Stomach (tissue), 9 donors: ENCODE results near the gene PRKCG. TPM values are rescaled to one million over a fixed set of nuclear protein-coding genes. Genes with fewer than 3 reads are reported as not detected.
A peak's percentile ranks its signal among the peaks of the same experiment; 100 is the strongest.

Experiments used
- DNase-seq, 2 donors: peaks; one replicate each; pipeline versions ENCODE4 v3.0.0 to v3.0.0-alpha.2; 2013 to 2019
- H3K27ac ChIP-seq, 5 donors: fragments of 200-600 bp in 4 of 5; sonication (generic) in 4 of 5; one replicate each; pipeline ENCODE4 v1.5.1; 2013 to 2019; ENCODE audit warnings: mild to moderate bottlenecking in 1 of 5, moderate library complexity in 1 of 5
- H3K27me3 ChIP-seq, 3 donors: fragments of 200-600 bp; sonication (generic); one replicate each; pipeline ENCODE4 v1.5.1; 2017 to 2019; ENCODE audit warnings: mixed run types in 1 of 3
- H3K36me3 ChIP-seq, 4 donors: fragments of 200-600 bp; sonication (generic); 1 replicate in 3 of 4; 2 replicates in 1 of 4; pipeline ENCODE4 v1.5.1; 2016 to 2019
- H3K4me1 ChIP-seq, 4 donors: fragments of 200-600 bp; sonication (generic); one replicate each; pipeline ENCODE4 v1.5.1; 2016 to 2019
- H3K4me3 ChIP-seq, 4 donors: fragments of 200-600 bp; sonication (generic) in 3 of 4; one replicate each; pipeline ENCODE4 v1.5.1; 2016 to 2019; ENCODE audit warnings: mild to moderate bottlenecking in 1 of 4
- H3K9me3 ChIP-seq, 4 donors: fragments of 200-600 bp; sonication (generic); one replicate each; pipeline ENCODE4 v1.5.1; 2016 to 2019
- CTCF ChIP-seq, 7 experiments: fragments of 450-650 bp in 4 of 7; fragments of 200-600 bp in 3 of 7; sonication (generic) in 3 of 7; IDR thresholded peaks; one replicate each; pipeline ENCODE4 v1.5.1; 2016 to 2019; ENCODE audit warnings: antibody characterized with exemption in 7 of 7, control low read depth in 2 of 7, mild to moderate bottlenecking in 1 of 7
- EP300 ChIP-seq: sonication (generic); formaldehyde crosslinking; IDR thresholded peaks from one replicate; pipeline ENCODE4 v1.6.1; 2017; ENCODE audit warnings: antibody characterized with exemption
- POLR2A ChIP-seq, 4 donors: fragments of 450-650 bp; IDR thresholded peaks; one replicate each; pipeline ENCODE4 v1.6.1; 2016; ENCODE audit warnings: antibody characterized with exemption in 4 of 4, control low read depth in 2 of 4, mild to moderate bottlenecking in 1 of 4, moderate library complexity in 1 of 4
- POLR2AphosphoS5 ChIP-seq, 3 donors: sonication (generic); formaldehyde crosslinking; IDR thresholded peaks; one replicate each; pipeline ENCODE4 v1.6.1; 2016; ENCODE audit warnings: antibody characterized with exemption in 3 of 3
- WGBS, 5 donors: extraction: QIAGEN DNeasy Blood & Tissue Kit in 3 of 5; methylation state at CpG; one replicate each; pipeline versions ENCODE4 v1.1.5 to v1.1.7; 2013 to 2018; 5-methylcytosine and 5-hydroxymethylcytosine counted together
- intact Hi-C: fragments of 100-400 bp; cut with DNase I; formaldehyde crosslinking; loops from one replicate; pipeline ENCODE4 v1.15.1; 2023; ENCODE audit warnings: low total_unique reads
- polyA plus RNA-seq, 3 donors: library from polyadenylated mRNA; stranded (reverse); fragments of 200-250 nt; gene quantifications; one replicate each; pipeline ENCODE4 v1.2.3, GENCODE V29; 2013
- total RNA-seq, 5 donors: library from RNA; depleted of rRNA; stranded (reverse); fragments of >200 nt; gene quantifications; one replicate each; pipeline versions ENCODE4 v1.1.0 to v1.2.3, GENCODE V29; 2014 to 2016
- donor health status: healthy with polysubstance abuse.
- donor health status: Bipolar disorder and iron deficiency.
- donor health status: healthy.

Gene PRKCG
- total and polyA plus RNA-seq, 8 donors = 0.25 to 0.30 TPM; not detected in 6

GRCh38 chr19:53909471-53910169 is 27.6 kb downstream of the PRKCG start:
- TF ChIP-seq POLR2A (IDR thresholded peaks at IDR 0.05) (no peak), CTCF (IDR thresholded peaks at IDR 0.05) (no peak), POLR2AphosphoS5 (IDR thresholded peaks at IDR 0.05) (no peak), EP300 (no peak)
- no peak for DNase-seq
- Histone ChIP-seq H3K27ac (no peak overlapping the region), H3K27me3 (peaks cover 20 to 98% (median 78%) of the 10 kb centered on the region in 3 donors), H3K4me1 (peaks cover 9 to 40% (median 25%) of the 10 kb centered on the region in 4 donors), H3K36me3 (no peaks in the 10 kb centered on the region), H3K9me3 (no peaks in the 10 kb centered on the region), H3K4me3 (no peak overlapping the region)
- intact Hi-C loops = loop anchor here (10.0 kb wide), 1 partner anchor 115 kb away; no protein-coding TSS in a partner anchor
- WGBS, 5 donors = 1 to 5% (median 3%) methylated on average over 35 to 47 of the region's 47 CpGs

GRCh38 chr19:53910170-53910518 is 28.1 kb downstream of the PRKCG start:
- Histone ChIP-seq H3K27me3 (peaks cover 20 to 98% (median 78%) of the 10 kb centered on the region in 3 donors), H3K4me1 (peaks cover 9 to 40% (median 25%) of the 10 kb centered on the region in 4 donors), H3K4me3 (no peak overlapping the region), H3K9me3 (no peaks in the 10 kb centered on the region), H3K36me3 (no peaks in the 10 kb centered on the region), H3K27ac (no peak overlapping the region)
- WGBS, 5 donors = 0 to 4% (median 2%) methylated on average over 13 of the region's 13 CpGs
- intact Hi-C loops = no loop called here
- peak in 1 of 2 donors; percentile 20 for DNase-seq
- TF ChIP-seq POLR2AphosphoS5 (IDR thresholded peaks at IDR 0.05) (no peak), EP300 (no peak), CTCF (IDR thresholded peaks at IDR 0.05) (no peak), POLR2A (IDR thresholded peaks at IDR 0.05) (no peak)

- Histone ChIP-seq H3K4me3 (no peak overlapping the region), H3K4me1 (peaks cover 9 to 25% (median 12%) of the 10 kb centered on the region in 4 donors), H3K27me3 (peaks cover 17 to 90% (median 61%) of the 10 kb centered on the region in 3 donors), H3K9me3 (no peaks in the 10 kb centered on the region), H3K36me3 (no peaks in the 10 kb centered on the region), H3K27ac (no peak overlapping the region)
- 68 to 86% (median 72%) methylated on average over 6 to 18 of the region's 18 CpGs for WGBS, 5 donors
- intact Hi-C loops = no loop called here
- DNase-seq = no peak
- TF ChIP-seq POLR2AphosphoS5 (IDR thresholded peaks at IDR 0.05) = no peak
- no peak for TF ChIP-seq EP300
- TF ChIP-seq POLR2A (IDR thresholded peaks at IDR 0.05) = no peak
- no peak for TF ChIP-seq CTCF (IDR thresholded peaks at IDR 0.05)
Observed at GRCh38 chr19:53912653-53913052, 30.7 kb downstream of the PRKCG start.

- intact Hi-C loops = no loop called here
- H3K27me3 ChIP-seq = peaks cover 0 to 71% (median 38%) of the 10 kb centered on the region in 3 donors
- H3K36me3 ChIP-seq = no peaks in the 10 kb centered on the region
- TF ChIP-seq POLR2A (IDR thresholded peaks at IDR 0.05) = no peak
- no peak for TF ChIP-seq CTCF (IDR thresholded peaks at IDR 0.05)
- no peak for TF ChIP-seq EP300
- TF ChIP-seq POLR2AphosphoS5 (IDR thresholded peaks at IDR 0.05) = no peak
- peaks cover 0 to 3% (median 0%) of the 10 kb centered on the region in 4 donors for H3K4me1 ChIP-seq
- no peak overlapping the region for H3K27ac ChIP-seq
- 43 to 62% (median 55%) methylated on average over 6 to 8 of the region's 8 CpGs for WGBS, 5 donors
- no peaks in the 10 kb centered on the region for H3K9me3 ChIP-seq
- no peak for DNase-seq
- no peak overlapping the region for H3K4me3 ChIP-seq
Observed at GRCh38 chr19:53915000-53915399, 33.0 kb downstream of the PRKCG start.
